ENCODE measurements around the gene NEU2. TPM values are rescaled to one million over a fixed set of nuclear protein-coding genes. Genes with fewer than 3 reads are reported as not detected.

Gene NEU2
- total RNA-seq, 1 experiment from 2014 or later = not detected

DNA sequence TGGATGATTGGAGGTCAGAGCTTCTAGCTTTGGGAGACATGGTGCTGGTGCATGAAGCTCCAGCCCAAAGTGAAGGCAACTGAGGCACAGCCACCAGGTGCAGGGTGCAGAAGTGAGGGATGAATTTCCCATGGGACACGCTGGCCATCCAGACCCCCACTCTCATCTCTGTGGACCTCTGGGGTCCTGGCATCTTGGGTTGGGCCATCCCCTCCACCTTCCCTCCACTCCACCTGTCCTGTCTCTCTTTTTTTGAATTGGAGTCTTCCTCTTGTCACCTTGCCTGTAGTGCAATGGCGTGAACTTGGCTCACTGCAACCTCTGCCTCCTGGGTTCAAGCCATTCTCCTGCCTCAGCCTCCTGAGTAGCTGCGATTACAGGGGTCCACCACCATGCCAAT lies 22.8 kb upstream of the NEU2 start:
- intact Hi-C loops (cut with micrococcal nuclease) = no loop called here
- Histone ChIP-seq H3K79me2 (ENCODE audit: insufficient read depth, low read length) (no peaks in the 10 kb centered on the region), H2AFZ (ENCODE audit: low read depth, low read length, poor library complexity, severe bottlenecking) (no peak overlapping the region), H3K27ac (ENCODE audit: low read depth, low read length) (no peak overlapping the region), H3K4me2 (ENCODE audit: low read length) (no peak overlapping the region), H3K36me3 (ENCODE audit: control insufficient read depth in 1 of 2, insufficient read depth in 2 of 2, low read length in 2 of 2) (no peaks in the 10 kb centered on the region), H3K27me3 (ENCODE audit: insufficient read depth, low read length) (no peaks in the 10 kb centered on the region), H4K20me1 (ENCODE audit: insufficient read depth) (no peaks in the 10 kb centered on the region), H3K9ac (ENCODE audit: low read length) (no peak overlapping the region), H3K9me2 (ENCODE audit: insufficient read depth) (no peaks in the 10 kb centered on the region), H3K4me3 (replicated peaks in 1 of 2; ENCODE audit: low read depth in 1 of 2, low read length in 2 of 2) (no peak overlapping the region), H3K9me3 (ENCODE audit: control insufficient read depth in 1 of 2, insufficient read depth in 1 of 2, low read depth in 1 of 2, low read length in 2 of 2) (no peaks in the 10 kb centered on the region), H3K4me1 (ENCODE audit: control insufficient read depth in 1 of 2, insufficient read depth in 2 of 2, low read length in 2 of 2) (peaks cover 2 to 5% of the 10 kb centered on the region in 2 experiments; a peak in 2 of 4 replicates)
- CTCF ChIA-PET = no interaction called here
- DNase-seq (ENCODE audit: low read depth, low spot score) (no peak), ATAC-seq (no peak)
- RAD21 ChIA-PET (ENCODE audit: low non-redundant PET in 1 of 2, low total read pairs in 2 of 2, uncharacterized antibody in 2 of 2, unreplicated experiment in 2 of 2) = no interaction called here
- no TSS peak for BruUV-seq (replicated peaks)
- POLR2A ChIA-PET = no interaction called here
- TF ChIP-seq RAD21 (IDR thresholded peaks at IDR 0.05; ENCODE audit: low read depth) (no peak), CEBPB (IDR thresholded peaks at IDR 0.05; ENCODE audit: low read depth) (no peak), ELF1 (IDR thresholded peaks at IDR 0.05; ENCODE audit: borderline replicate concordance, low read depth) (no peak), TCF7L2 (IDR thresholded peaks at IDR 0.05; ENCODE audit: borderline replicate concordance, extremely low read depth, insufficient read depth, insufficient read length) (no peak), POLR2AphosphoS5 (IDR thresholded peaks at IDR 0.05; ENCODE audit: low read depth, low read length) (no peak), SP1 (IDR thresholded peaks at IDR 0.05; ENCODE audit: low read depth) (no peak), SIN3A (IDR thresholded peaks at IDR 0.05; ENCODE audit: low read depth) (no peak), ZNF274 (IDR thresholded peaks at IDR 0.05; ENCODE audit: low read depth, low read length) (no peak), JUND (IDR thresholded peaks at IDR 0.05) (no peak), ZBTB33 (IDR thresholded peaks at IDR 0.05; ENCODE audit: extremely low read depth, insufficient replicate concordance, low read length) (no peak), POLR2A (IDR thresholded peaks at IDR 0.05; ENCODE audit: borderline replicate concordance, extremely low read depth, insufficient read depth, insufficient read length) (no peak)
- TF ChIP-seq, protein P1, sequence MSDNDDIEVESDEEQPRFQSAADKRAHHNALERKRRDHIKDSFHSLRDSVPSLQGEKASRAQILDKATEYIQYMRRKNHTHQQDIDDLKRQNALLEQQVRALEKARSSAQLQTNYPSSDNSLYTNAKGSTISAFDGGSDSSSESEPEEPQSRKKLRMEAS (IDR thresholded peaks at IDR 0.05) = no peak
- TF ChIP-seq, protein P2, sequence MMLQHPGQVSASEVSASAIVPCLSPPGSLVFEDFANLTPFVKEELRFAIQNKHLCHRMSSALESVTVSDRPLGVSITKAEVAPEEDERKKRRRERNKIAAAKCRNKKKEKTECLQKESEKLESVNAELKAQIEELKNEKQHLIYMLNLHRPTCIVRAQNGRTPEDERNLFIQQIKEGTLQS (IDR thresholded peaks at IDR 0.05) = no peak
- TF ChIP-seq, protein P3, sequence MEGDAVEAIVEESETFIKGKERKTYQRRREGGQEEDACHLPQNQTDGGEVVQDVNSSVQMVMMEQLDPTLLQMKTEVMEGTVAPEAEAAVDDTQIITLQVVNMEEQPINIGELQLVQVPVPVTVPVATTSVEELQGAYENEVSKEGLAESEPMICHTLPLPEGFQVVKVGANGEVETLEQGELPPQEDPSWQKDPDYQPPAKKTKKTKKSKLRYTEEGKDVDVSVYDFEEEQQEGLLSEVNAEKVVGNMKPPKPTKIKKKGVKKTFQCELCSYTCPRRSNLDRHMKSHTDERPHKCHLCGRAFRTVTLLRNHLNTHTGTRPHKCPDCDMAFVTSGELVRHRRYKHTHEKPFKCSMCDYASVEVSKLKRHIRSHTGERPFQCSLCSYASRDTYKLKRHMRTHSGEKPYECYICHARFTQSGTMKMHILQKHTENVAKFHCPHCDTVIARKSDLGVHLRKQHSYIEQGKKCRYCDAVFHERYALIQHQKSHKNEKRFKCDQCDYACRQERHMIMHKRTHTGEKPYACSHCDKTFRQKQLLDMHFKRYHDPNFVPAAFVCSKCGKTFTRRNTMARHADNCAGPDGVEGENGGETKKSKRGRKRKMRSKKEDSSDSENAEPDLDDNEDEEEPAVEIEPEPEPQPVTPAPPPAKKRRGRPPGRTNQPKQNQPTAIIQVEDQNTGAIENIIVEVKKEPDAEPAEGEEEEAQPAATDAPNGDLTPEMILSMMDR (IDR thresholded peaks at IDR 0.05 in 2 of 3, conservative IDR thresholded peaks at IDR 0.05 in 1 of 3; ENCODE audit: borderline replicate concordance in 1 of 3, insufficient read depth in 1 of 3, low read depth in 2 of 3, low read length in 2 of 3) = no peak

Data from HCT116 (cell line).